ENCODE measurements around the gene NRF1.
"Not testable (repeated sequence)": the region's sequence is repeated elsewhere in the genome, so short reads cannot be mapped to it uniquely, and the experiment has no call there.

Gene NRF1

DNA sequence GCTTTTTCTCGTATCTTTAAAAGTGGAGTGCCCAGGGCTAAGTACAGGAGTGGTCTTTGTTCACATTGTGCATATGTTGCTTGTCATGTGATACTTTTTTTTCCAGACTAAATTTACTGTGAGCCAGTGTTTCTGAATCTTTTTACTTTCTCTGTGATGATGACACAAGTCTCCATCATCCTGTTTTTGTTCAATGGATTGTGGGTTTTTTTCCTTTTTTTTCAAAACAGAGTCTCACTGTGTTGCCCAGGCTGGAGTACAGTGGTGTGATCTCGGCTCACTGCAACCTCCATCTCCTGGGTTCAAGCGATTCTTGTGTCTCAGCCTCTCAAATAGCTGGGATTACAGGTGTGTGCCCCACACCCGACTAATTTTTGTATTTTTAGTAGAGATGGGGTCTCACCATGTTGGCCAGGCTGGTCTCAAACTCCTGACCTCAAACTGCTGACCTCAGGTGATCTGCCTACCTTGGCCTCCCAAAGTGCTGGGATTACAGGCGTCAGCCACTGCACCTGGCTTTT, 24.6 kb downstream of the NRF1 start:
- intact Hi-C loops (cut with DNase I) = loop anchor here (10.0 kb wide), 1 partner anchor 271 kb away; no protein-coding TSS in a partner anchor
- DNase-seq = not testable (repeated sequence)

DNA sequence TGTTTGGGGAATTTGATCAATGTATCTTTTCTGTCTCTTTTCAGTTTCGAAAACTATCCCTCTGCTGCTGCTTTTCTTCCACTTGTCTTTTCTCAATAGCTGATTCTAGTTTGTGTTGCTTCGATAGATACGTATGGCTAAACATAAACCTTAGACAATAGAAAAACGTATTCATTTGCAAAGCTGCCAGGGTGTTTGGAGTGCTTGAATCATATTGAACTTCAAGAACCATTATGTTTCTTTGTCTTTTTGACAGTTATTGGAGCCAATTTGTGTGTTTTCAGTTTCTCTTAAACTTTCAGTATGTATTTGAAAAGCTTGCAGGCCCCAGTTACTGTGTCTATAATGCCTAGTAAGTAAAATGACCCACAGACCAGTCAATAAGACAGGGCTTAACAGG, 25.1 kb downstream of the NRF1 start:
- no peak for DNase-seq
- intact Hi-C loops (cut with DNase I) = loop anchor here (10.0 kb wide), 1 partner anchor 272 kb away; no protein-coding TSS in a partner anchor

DNA sequence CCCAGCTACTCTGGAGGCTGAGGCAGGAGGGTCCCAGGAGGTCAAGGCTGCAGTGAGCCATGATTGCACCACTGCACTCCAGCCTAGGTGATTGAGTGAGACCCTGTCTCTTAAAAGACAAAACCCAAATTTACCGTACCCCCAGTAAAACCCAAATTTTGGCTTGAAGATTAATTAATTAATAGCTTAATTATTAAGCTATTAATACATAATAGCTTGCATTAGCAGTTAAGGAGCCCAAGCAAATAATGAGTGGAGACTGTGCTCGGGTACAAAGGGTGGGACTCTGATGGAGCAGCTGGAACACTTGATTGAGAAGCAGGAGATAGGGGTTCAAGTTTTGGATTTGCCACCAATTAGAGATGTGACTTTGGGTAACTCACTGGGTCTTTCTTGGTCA, 28.9 kb downstream of the NRF1 start:
- intact Hi-C loops (cut with DNase I) = no loop called here
- DNase-seq = no peak

DNA sequence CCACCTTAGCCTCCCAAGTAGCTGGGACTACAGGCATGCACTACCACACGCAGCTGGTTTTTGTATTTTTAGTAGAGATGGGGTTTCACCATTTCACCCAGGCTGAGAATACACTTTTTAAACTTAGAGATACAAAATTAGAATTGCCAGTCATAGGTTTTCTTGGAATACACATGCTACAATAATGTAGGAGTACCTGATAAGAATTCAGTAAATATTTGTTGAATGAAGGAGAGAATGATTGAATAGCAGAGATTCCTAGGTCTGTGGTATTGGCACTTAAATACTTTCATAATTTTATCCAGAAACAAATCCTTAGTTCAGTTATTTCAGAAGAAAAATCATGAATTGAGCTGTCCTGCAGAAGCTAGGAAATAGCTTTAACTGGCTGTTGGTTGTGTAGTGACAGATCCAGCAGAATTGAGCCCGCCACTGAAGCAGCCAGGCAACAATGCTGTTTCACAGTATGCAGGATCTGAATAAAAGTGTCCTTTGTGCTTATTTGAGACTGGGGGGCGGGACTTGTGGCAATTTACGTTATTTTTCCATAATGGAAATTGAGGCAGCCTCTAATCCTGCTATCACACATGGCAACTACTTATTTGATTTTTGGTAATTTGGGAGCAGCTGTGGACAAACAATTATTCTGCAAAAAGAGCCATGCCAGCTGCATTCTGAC, 31.5 kb downstream of the NRF1 start:
- intact Hi-C loops (cut with DNase I) = no loop called here
- peak in 23 of 42 donors; percentile 24 to 73 (median 41) for DNase-seq

DNA sequence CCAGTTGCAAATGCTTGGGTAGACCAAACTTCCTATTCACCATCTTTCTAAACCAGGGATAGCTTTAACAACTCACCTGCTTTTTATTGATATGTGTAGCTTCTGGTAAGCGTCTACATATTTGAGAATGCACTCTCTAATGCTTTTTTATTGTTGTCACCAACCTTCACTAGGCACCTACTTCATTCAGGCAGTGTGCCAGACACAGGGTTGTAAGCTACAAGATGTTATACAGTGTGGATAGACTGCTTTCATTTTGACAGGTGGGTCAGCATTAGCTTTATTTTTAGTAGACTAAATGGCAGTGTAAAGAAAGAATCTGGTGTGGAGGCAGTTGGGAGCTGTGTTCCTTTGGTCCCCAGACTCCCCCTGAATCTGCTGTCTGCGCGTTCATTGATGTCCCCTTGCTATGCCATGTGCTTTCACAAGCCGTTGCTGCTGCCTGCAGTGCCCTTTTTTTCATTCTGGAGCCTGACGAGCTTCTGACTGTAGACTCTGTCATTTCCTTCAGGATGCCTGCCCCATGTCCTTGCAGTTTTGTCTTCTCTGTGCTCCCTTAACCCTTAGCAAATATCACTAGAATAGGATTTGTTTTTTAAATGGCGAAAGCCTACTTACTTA, 32.1 kb downstream of the NRF1 start:
- intact Hi-C loops (cut with DNase I) = no loop called here
- no peak for DNase-seq

DNA sequence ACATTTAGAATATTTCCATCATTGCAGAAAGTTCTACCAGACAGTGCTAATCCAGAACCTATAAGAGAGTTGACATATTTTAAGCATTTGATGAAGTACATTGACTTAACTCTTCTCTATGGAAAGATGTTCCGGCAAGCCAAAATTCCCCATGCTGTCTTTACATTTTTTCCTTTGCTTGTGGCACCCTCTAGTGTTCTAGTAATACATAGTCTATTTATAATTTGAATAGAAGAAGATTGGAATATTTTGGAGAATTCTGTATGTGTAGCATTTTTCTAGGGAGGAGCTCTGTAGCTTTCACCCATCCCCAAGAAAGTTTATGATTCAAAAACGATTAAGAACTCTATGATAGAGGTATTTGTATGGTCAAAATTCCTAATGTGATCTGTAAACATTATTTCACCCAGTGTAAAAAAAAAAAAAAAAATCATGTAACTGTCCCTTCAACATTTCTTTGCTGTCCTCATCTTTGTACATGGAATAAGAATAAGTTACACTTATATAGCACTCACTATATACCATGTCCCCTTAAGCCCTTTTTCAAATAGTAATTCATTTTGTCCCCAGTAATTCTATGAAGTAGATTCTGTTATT, 33.2 kb downstream of the NRF1 start:
- intact Hi-C loops (cut with DNase I) = no loop called here
- peak in 7 of 42 donors; percentile 21 to 58 (median 33) for DNase-seq

DNA sequence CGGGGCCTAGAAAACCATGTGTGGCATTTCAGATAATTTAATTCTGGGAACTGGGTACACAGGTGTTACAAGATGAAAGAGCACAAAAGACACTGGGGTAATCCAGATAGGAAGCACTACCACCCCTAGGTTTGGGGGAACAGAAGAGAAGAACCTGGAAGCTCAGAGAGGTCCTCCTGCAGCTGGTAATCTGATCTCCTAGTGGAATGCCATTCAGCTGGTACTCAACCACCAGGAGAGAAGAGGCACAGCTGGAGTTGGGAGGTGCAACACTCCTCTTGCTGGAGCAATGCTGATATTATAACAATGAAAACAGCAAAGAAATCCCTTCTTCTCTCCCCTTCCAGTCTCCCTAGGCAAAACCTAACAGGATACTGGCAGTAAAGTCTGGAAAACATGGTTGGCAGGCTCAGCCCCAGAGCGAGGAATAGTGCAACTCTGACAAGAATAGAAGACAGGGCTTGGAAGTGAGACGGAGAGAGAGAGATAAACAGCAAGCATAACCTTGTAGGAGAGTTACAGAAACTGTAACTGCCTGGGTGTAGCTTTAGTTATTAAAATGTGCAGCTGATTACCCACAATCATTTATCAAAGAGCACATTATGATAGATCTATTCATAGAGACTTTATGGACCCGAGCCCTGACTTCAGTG, 35.0 kb downstream of the NRF1 start:
- intact Hi-C loops (cut with DNase I) = no loop called here
- no peak for DNase-seq

DNA sequence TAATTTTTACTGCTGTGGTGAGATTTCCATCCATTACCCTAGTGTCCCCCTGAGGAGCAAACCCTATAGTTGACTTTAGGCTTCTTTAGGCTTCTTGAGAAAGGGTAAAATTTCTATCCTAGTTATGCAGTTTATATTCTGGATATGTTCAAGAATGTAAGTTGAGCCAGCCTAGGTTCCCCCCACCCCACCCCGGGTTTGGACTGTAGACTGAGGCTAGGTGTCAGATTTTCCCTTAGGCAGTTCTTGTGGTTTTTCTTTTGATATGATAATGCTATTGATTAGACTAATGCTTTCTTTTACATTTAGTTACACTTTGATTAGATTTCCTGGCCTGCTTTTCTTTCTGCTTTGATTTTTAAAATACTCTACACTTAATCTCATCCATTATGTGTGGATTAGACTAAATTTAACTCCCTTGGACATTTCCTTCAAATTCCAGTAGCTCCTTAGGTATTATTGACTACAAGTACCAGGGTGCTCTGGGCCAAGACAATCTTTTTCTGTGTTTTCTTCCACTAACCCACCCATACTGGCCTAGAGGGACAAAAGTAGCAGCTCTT, 37.7 kb downstream of the NRF1 start:
- intact Hi-C loops (cut with DNase I) = no loop called here
- DNase-seq = no peak

DNA sequence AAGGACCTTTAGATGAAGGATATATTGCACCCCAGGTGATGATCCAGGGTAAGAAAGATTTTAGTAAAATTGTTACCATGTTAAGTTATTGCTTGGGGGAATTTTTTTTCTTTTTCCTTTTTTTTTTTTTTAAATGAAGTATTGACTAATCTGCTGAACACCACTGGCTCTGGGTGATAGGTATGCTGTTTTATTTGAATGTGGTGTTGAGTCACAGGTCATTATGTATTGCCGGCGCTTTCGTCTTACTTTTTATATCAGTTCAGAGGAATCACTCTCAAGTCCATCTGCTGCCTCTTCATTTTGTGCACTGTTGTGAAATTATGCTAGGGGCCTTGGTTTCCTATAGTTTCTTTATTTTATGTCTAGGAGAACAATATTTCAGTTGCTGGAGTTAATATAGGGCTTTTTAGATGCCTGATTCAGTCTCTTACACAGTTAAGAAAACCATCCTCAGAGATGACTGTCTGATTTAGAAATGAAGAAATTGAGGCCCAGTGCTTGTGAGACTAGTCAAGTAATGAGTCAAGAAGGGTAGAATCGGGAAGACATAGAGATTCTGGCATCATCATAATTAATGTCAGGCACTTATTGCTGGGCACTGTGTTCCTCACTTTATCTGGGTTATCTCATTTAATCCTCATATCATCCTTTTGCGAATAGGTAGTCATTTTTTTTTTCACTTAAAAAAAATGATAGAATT, 38.7 kb downstream of the NRF1 start:
- intact Hi-C loops (cut with DNase I) = no loop called here
- no peak for DNase-seq

DNA sequence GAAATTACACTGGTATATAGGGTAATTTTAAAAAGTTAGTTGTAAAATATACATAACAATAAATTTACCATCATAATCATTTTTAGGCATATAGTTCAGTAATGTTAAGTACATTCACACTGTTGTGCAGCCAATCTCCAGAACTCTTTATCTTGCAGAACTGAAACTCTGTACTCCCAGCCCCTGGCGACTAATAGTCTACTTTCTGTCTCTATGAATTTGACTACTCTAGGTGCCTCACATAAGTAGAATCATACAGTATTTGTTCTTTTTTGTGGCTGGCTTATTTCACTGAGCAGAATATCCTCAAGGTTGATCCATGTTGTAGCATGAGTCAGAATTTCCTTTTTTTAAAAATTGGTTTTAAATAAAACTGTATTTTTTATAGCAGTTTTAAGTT, 41.4 kb downstream of the NRF1 start:
- intact Hi-C loops (cut with DNase I) = no loop called here
- DNase-seq = no peak

DNA sequence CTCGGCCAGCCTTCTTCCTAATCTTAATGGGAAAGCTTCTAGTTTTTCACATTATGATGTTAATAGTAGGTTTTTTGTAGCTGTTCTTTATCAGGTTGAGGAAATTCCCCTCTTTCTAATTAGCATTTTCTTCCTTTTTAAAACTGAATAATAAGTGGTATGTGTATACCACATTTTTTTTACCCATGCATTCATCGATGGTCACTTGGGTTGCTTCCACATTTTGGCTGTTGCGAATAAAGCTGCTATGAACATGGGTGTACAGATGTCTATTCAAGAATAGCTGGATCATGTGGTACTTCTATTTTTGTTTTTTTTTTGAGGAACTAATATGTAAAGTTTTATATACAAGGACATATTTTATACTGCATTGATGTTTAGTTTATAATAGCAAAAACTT, 44.3 kb downstream of the NRF1 start:
- no peak for DNase-seq
- intact Hi-C loops (cut with DNase I) = no loop called here

DNA sequence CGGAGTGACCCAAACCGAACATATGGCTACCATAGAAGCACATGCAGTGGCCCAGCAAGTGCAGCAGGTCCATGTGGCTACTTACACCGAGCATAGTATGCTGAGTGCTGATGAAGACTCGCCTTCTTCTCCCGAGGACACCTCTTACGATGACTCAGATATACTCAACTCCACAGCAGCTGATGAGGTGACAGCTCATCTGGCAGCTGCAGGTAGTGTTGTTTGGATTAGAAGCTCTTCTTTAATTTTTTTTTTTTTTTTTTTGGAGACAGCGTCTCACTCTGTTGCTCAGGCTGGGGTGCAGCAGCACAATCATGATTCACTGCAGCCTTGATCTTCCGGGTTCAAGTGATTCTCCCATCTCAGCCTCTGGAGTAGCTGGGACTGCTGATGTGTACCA, 45.8 kb downstream of the NRF1 start:
- intact Hi-C loops (cut with DNase I) = no loop called here
- peak in 31 of 42 donors; percentile 5 to 79 (median 38) for DNase-seq

DNA sequence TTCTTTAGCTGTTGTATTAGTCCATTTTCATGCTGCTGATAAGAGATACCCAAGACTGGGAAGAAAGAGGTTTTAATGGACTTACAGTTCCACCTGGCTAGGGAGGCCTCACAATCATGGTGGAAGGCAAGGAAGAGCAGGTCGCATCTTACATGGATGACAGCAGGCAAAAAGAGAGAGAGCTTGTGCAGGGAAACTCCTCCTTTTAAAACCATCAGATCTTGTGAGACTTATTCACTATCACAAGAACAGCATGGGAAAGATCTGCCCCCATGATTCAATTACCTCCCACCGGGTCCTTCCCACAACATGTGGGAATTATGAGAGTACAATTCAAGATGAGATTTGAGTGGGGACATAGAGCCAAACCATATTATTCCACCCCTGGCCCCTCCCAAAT, 48.4 kb downstream of the NRF1 start:
- intact Hi-C loops (cut with DNase I) = loop anchor here (10.0 kb wide), 1 partner anchor 355 kb away; no protein-coding TSS in a partner anchor
- DNase-seq = not testable (repeated sequence)

DNA sequence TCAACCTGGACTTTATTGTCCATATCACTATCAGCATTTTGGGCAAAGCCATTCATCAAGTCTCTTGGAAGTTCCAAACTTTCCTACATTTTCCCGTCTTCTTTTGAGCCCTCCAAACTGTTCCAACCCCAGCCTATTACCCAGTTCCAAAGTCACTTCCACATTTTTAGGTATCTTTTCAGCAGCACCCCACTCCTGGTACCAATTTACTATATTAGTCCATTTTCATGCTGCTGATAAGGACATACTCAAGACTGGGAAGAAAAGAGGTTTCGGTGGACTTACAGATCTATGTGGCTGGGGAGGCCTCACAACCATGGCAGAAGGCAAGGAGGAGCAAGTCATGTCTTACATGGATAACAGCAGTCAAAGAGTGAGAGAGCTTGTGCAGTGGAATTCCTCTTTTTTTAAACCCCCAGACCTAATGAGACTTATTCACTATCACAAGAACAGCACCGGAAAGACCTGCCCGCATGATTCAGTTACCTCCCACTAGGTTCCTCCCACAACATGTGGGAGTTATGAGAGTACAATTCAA, 50.2 kb downstream of the NRF1 start:
- intact Hi-C loops (cut with DNase I) = loop anchor here (10.0 kb wide), 1 partner anchor 353 kb away; no protein-coding TSS in a partner anchor
- no peak for DNase-seq

DNA sequence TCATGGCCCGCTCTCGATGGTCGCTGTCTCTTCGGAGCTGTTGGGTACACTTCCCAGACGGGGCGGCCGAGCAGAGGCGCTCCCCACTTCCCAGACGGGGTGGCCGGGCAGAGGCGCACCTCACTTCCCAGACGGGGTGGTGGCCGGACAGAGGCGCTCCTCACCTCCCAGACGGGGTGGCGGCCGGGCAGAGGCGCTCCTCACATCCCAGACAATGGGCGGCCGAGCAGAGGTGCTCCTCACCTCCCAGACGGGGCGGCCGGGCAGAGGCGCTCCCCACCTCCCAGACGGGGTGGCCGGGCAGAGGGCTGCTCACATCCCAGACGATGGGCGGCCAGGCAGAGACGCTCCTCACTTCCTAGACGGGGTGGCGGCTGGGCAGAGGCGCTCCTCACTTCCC, 51.7 kb downstream of the NRF1 start:
- intact Hi-C loops (cut with DNase I) = loop anchor here (10.0 kb wide), 1 partner anchor 352 kb away; no protein-coding TSS in a partner anchor
- DNase-seq = not testable (repeated sequence)

DNA sequence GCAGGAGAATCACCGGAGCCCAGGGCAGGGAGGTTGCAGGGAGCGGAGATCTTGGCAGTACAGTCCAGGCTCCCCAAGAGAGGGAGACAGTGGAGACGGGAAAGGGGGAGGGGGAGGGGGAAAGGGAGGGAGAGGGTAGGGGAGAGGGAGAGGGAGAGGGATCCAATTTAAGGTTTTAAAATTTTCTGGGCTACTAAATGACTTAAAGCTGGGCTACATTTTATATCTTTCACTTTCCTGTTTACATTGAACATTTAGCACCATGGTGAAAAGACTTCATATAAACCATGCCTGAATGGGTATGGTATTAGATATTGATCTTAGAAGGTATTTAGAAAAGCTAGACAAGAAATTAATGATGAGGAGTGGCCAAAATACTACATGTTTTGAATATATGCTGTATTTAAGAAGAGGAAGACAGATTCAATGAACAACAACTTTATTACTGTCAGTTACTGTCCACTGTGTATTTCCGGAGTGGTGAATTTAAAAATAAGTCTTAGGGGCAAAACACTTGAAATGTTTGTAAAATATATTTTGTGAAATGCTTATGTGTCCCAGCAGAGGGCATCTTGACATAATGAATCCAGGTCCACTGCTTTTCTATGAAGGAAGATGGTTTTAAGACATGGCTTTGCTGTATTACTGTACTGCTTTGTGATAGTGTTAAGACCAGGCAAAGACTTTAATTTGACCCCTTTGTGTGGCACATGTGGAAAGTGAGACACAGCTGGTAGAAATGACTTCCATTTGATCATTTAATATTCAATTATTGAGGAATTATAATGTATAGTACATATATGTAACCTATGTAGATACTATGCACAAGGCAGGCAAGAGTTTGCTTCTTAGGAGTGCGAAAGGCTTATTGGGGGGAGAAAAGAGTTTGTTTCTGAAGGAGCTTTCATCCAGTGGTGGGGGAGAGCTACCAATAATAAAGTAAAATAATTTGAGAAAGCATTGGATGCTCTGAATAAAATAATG, 52.8 kb downstream of the NRF1 start:
- DNase-seq = peak in 1 of 42 donors; percentile 33
- intact Hi-C loops (cut with DNase I) = loop anchor here (5.0 to 10.0 kb wide), 2 partner anchors 163 to 350 kb away; no protein-coding TSS in a partner anchor

DNA sequence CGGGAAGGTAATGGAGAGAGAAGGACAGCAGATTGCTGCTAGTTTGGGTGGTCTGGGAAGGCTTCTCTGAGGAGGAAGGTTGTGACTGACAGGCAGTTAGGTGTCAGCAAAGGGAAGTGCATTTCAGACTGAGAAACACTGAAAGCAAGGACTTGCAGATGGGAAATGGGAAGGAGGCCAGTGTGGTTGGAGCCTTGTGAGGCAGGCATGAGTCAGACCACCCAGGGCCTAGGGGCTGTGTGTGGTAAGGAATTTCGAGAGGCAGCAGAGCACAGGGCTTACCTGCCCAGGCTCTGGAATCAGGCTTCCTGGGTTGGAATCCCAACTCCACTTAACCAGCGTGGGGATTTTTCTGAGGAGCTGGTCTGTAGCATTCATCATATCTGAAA, 53.5 kb downstream of the NRF1 start:
- intact Hi-C loops (cut with DNase I) = loop anchor here (5.0 to 10.0 kb wide), 2 partner anchors 162 to 350 kb away; no protein-coding TSS in a partner anchor
- peak in 5 of 42 donors; percentile 12 to 61 (median 23) for DNase-seq

Data from head of caudate nucleus (tissue), 42 donors.